Endometrial microvascular endothelial cells (primary cell): ENCODE data around the gene APMAP. TPM values are rescaled to one million over a fixed set of nuclear protein-coding genes. Genes with fewer than 3 reads are reported as not detected.

Experiments used
- in situ Hi-C: cut with HindIII; loops from 2 replicates; pipeline ENCODE4 v1.10.0; 2017; ENCODE audit warnings: low sequenced_read_pairs, low pct_unique_long_range_greater_than_20kb; ENCODE audit errors: inconsistent ontology term
- total RNA-seq: library from RNA; depleted of rRNA; stranded (reverse); fragments of >200 nt; gene quantifications from one replicate; pipeline ENCODE4 v1.2.3, GENCODE V29; 2015; ENCODE audit errors: inconsistent ontology term

Gene APMAP
- total RNA-seq, 1 donor from 2014 or later, result 135 TPM

DNA sequence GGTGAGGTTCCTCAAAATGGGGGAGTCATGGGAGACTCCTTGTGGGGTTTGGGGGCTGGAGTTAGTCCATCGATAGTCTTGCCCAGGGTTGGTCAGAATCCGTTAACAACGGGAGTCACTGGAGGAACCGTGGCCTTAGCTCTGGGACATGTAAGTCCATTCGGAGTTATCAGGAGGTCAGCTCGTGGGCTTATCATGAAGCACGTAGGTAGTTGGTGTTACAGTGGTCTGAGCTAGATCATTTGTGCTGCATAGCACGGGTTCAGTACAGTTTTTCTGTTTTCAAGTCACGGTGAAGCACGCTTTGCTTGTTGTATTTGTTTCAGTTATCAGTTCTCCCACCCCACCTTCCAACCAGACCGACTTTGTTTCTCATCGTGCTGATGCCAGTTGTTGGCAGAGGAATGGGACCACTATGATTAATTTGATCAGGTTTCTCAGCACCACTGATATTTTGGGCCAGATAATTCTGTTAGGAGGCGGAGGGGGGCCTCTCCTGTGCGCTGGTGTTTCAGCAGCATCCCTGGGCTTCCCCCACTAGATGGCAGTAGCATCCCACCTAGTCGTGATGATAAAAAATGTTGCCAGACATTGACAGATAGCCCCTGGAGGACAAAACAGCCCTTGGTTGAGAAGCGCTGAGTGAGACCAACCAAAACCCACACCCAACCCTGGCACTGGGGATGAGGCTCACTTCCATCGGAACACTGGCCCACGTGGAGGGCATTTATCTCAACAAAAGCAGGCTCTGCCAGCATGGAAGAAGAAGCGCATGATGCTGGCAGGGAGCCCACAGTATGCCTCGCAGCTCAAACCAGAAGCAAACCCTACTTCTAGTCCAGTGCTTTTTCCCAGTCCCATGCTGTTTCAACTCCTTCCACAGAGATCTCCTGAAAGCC, 2.2 kb upstream of the APMAP start:
- in situ Hi-C loops, result no loop called here

- in situ Hi-C loops, result no loop called here
Measured at GRCh38 chr20:24994186-24994465, 1.6 kb upstream of the APMAP start.

DNA sequence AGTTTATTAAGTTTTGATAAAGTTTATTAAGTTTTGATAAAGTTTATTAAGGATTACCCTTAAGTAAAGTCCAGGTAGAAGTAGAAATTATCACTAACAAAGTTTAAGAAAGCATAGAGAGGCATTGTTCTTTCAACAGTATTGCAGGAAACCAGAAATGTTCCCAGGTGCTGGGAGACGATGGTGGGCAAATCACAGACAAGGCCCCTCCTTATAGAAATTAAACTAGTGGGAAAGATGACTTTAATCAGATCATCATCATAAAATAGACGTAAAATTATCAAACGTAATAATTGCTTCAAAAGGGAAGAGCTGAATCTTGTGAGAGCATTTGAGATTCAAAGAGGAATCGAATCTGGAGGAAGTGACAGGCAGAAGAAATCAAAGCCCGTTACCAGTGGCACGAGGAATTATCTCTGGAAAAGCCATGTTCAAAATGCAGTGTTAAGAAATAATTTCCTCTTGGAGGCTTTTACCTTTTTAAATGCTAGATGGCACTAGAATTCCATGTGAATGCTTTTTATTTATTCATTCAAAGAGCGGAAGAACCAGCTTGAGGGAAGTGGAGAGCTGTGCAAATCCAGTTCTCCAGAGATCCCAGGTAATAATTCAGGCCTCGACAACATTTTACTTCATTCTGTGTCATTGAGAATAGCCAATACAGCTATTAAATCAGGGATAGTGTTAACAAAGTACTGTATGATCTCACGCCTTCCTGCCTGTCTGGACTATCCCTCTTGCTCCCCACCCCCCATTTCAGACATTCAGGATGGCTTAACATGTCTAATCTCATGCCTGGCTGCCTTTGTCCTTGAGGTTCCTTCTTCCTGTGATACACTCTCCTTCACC, 1.0 kb upstream of the APMAP start:
- in situ Hi-C loops, result no loop called here

GRCh38 chr20:24991897-24992486, 559 bp downstream of the APMAP start:
- in situ Hi-C loops, result no loop called here

- in situ Hi-C loops, result no loop called here
Measured at GRCh38 chr20:24990810-24991252, 1.7 kb downstream of the APMAP start.

GRCh38 chr20:24989162-24989561, 3.4 kb downstream of the APMAP start:
- in situ Hi-C loops, result no loop called here

DNA sequence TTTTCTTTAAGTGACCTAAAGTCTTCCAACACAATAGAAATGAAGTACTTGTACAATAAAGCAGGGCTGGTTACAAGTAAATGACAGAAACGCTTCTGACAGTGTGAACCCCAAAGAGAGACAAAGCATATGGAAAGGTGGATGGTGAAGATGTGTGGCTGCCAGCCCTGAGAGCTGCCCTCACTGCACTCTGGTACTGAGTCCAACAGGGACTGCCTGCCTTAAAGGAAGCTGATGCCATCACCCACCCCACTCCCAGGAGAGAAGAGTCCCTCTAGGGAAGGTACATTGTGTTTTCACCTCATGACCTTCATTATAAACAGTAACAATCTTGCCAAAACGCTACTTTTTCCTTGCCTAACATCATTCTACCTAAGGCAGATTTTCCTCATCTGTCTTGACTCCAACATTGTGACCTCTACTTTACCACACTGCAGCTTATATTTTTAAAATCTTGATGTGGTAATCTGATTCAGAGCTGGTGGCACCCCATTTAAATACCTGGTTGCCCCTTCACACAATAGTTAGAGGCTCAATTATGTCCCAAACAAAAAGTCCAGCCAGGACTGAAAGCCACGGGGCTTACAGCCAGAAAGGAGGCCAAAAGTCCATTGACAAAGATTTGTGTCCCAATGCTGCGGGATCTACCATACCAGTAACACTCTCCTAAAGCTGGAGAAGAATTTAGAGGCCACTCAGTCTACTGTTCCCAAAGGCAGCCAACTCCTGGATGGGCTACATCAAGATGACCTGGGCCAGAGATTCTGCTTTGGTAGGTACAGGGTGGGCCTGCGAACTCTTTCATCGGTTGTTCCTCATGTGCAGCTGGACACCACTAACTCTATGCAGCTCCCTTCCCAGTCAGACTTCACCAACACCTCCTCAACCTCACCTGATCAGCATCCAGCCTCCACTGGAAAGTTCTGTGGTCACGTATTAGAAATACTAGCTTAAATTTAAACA, 4.4 kb downstream of the APMAP start:
- in situ Hi-C loops, result no loop called here

DNA sequence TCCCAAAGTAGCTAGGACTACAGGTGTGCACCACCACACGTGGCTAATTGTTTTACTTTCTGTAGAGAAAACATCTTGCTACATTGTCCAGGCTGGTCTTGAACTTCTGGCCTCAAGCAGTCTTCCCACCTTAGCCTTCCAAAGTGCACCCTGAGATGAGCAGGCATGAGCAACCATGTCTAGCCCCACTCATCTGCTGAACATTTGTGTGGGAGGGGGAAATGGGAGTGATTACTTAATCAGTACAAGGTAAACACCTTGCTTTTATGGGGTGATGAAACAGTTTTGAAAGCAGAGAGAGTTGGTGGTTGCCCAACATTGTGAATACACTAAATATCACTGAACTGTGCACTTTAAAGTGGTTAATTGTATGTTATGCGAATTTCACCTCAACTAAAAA, 5.3 kb downstream of the APMAP start:
- in situ Hi-C loops, result no loop called here

DNA sequence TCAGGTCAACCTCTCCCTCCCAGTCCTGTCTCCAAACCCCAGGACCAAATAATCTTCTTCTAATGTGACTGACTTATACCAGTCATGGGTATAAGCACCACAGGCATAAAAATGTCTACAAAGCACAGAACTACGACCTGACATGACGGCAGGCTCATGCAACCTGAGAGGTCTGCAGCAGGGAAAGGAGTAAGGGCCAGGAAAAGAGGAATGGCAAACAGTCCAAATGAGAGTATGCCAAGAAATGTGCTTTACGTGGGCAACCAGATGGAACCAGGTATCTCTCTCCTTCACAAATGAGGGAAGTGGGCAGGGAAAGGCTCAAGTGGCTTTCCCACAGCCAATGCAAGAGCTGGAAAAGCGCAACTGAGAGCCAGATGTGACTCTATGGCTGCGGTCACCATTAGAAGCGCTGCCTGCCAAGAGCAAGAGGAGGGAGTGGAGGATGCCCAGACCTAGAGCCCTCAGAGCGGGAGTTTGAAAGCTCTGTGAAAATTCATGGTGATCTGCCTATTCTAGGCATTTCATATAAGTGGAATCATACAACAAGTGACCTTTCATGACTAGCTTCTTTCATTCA, 6.0 kb downstream of the APMAP start:
- in situ Hi-C loops, result no loop called here

DNA sequence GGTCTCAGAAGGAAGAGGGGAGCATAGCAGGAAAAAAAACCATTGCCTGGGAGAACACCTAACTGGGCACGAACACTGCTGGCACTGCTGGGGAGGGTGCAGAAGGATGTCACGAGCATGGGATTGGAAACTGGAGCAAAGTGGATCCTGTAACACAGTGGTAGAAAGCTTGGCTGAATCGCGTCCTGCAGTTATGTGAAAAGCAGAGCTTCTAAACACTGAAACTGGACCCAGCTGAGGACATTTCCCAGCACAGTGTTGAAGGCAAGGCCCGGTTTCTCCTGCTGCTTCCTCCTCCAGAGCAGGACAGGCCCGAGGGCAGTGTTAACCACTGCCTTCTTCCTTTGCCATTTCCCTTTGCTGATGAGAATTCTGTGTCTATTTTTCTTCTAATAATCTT, 6.7 kb downstream of the APMAP start:
- in situ Hi-C loops, result no loop called here

- in situ Hi-C loops, result no loop called here
Measured at GRCh38 chr20:24984961-24985640, 7.5 kb downstream of the APMAP start.

- in situ Hi-C loops, result no loop called here
Measured at GRCh38 chr20:24983896-24984295, 8.7 kb downstream of the APMAP start.

GRCh38 chr20:24981790-24982189, 10.8 kb downstream of the APMAP start:
- in situ Hi-C loops, result no loop called here

- in situ Hi-C loops, result no loop called here
Measured at GRCh38 chr20:24981282-24981681, 11.3 kb downstream of the APMAP start.

DNA sequence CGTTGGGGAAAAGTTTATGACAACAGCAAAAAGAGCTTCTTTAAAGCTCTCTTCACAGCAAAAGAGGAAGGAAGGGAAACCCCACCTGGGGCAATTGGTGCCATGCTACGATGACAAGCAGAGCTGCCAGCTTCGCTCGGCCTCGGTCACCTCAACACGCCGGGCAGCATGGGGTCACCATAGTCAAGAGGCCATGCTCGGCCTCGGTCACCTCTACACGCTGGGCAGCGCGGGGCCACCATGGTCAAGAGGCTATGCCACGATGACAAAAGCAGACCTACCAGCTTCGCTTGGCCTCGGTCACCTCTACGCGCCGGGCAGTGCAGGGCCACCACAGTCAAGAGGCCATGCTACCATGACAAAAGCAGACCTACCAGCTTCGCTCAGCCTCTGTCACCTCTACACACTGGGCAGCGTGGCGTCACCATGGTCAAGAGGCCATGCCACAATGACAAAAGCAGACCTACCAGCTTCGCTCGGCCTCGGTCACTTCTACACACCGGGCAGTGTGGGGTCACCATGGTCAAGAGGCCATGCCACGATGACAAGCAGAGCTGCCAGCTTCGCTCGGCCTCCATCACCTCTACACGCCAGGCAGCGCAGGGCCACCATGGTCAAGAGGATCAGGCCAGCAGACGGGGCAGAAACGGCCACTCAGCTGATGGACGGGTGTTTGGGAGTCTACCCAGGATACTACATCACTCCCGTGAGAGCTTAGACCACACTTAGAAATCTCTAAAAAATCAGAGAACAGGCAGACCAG, 12.1 kb downstream of the APMAP start:
- in situ Hi-C loops, result no loop called here

DNA sequence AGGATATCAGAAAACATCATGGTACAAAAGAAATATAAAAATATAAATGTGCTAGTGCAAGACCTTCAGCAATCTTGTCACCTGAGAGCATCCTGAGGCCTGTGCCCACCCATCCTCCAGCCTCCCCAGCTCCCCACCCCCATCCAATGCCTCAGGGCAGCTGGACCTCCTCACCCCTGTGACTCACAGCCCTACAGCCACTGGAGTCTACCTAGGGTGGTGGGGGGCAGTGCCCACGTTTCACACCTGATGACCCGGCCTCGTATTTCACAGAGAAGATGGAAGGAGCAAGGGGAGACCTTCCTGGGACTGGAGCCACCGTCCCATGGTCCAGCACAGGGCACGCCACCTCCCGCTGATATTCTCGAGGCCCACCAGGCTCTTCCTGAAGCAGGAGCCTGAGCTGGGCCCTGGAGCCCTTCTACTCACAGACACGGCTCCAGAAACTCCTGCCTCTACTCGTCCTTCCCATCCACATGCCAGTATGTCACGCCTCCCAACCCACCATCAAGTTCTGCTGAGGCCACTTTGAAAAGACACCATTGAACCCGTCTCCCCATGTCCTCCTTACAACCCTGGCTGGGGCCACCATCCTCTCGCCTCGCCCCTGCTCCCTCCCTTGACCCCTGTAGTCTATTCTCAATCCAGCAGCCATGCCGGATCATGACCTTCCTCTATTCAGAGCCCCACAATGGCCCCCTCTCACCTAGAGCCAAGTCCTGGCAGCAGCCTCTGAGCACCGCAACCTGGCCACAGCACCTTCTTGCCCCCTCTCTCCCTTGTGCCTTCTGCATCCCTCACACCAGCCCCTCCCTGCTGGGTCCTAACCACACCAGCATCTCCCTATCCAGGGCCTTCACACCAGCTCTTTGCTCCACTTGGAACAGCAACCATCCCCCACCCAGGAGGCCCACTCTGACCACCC, 13.3 kb downstream of the APMAP start:
- in situ Hi-C loops, result no loop called here
